ENCODE results near the gene SLC35F1.
A peak's percentile ranks its signal among the peaks of the same experiment; 100 is the strongest.

The SLC35F1 gene

DNA sequence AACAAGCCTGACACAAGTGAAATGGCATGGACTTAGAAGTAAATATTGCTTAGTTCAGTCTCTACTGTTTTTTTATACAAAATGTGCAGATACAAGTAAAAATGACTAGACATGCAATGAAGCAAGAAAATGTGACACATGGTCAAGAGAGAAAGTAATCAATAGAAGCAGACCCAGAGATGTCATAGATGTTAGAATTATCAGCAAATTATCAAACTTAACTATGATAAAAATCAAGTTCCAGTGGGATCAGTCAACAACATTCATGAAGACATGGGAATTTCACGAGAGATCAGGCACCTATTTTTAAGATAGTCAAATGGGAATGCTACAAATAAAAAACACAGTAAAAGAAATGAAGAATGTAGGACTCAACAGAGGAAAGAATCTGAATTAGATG, 267.0 kb downstream of the SLC35F1 start:
- TF ChIP-seq, protein P1, sequence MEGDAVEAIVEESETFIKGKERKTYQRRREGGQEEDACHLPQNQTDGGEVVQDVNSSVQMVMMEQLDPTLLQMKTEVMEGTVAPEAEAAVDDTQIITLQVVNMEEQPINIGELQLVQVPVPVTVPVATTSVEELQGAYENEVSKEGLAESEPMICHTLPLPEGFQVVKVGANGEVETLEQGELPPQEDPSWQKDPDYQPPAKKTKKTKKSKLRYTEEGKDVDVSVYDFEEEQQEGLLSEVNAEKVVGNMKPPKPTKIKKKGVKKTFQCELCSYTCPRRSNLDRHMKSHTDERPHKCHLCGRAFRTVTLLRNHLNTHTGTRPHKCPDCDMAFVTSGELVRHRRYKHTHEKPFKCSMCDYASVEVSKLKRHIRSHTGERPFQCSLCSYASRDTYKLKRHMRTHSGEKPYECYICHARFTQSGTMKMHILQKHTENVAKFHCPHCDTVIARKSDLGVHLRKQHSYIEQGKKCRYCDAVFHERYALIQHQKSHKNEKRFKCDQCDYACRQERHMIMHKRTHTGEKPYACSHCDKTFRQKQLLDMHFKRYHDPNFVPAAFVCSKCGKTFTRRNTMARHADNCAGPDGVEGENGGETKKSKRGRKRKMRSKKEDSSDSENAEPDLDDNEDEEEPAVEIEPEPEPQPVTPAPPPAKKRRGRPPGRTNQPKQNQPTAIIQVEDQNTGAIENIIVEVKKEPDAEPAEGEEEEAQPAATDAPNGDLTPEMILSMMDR (IDR thresholded peaks at IDR 0.05; ENCODE audit: control extremely low read depth, extremely low read depth, low read depth, missing control alignments): no peak
- CTCF ChIA-PET: no interaction called here
- POLR2A ChIA-PET: no interaction called here
- no peak for DNase-seq (ENCODE audit: extremely low spot score)

DNA sequence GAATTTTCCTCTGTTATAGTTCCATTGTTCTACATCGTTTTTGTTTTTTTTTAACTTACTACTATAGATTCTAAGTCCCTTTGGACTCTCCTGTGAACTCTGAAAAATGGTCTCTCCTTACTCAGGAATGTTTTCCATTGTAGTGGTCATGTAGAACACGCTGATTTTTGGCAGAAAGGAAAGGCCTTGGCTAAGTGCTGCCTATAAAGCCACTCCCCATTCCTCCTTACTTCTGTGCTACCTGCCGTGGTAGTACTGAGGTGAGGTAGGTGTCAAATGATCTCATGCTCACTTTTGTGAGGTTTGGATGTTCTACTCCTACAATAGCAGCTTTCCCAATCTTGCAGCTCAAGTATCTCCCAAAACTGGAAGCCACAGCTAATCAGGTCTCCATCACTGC, 270.7 kb downstream of the SLC35F1 start:
- no peak for DNase-seq (ENCODE audit: extremely low spot score)
- CTCF ChIA-PET: no interaction called here
- POLR2A ChIA-PET: no interaction called here
- TF ChIP-seq, protein P1 (IDR thresholded peaks at IDR 0.05; ENCODE audit: control extremely low read depth, extremely low read depth, low read depth, missing control alignments): no peak

DNA sequence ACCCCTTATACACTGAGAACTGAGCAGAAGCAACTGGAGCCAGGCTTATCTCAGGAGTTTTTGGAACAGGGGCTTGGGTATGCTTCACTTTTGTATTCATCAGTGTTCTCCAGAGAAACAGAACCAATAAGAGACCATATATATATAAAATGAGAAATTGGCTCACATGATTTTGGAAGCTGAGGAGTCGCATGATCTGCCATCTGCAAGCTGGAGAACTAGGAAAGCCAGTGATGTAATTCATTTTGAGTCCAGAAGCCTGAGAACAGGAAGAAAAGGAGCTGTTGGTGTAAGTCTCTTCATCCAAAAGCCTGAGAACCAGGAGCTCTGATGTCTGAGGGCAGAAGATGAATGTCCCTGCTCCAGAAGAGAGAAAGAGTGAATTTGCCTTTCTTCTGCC, 272.0 kb downstream of the SLC35F1 start:
- POLR2A ChIA-PET: no interaction called here
- DNase-seq (ENCODE audit: extremely low spot score): no peak
- CTCF ChIA-PET: interaction anchor here (1.6 kb wide), 1 partner anchor 15 kb away, joined by 5 read pairs; no protein-coding TSS in a partner anchor
- TF ChIP-seq, protein P1 (IDR thresholded peaks at IDR 0.05; ENCODE audit: control extremely low read depth, extremely low read depth, low read depth, missing control alignments): no peak

DNA sequence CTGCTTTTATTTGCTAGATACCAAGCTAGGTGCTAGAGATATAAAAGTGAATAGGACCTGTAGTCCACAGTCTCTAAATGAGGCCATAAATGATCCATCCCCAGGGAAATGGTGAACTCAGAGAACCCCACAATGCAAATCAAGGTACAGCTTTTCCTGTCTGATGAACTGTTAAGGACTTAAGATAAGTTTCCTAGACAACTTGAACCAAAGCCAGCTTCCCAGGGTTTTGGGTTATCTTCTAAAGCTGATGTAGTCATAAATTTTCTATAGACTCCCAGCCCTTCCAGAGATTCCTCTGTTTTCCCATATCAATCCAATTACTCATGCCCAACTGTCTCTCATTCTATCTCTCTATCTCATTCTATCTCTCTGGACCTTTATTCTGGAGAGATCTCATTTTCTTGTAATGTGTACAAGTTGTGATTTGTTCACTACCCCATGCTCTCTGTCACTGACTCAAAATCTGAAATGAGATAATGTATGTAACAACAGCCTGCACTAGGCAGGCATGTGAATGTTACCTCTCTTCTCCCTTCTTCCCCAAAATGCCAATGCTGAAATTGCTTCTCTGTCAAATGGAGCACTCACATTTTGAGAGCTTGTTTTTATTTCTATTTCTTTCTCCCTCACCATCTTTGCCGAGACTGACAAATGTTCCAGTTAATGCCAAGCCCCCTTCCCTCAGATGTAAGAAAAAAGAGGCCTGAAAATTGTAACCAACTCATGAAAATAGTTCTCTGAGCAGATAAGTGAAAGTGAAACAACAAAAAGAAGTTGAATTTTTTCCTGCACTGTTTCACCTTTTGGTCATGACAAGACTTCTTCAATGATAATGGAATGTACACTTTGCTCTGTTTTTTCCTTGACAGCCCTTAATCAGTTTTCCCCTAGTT, 279.9 kb downstream of the SLC35F1 start:
- DNase-seq (ENCODE audit: extremely low spot score): peak; percentile 8
- ChIA-PET CTCF (interaction anchor here (1.0 to 1.2 kb wide), 4 partner anchors 11 to 404 kb away, joined by 3 to 4 read pairs (median 4); no protein-coding TSS in a partner anchor), POLR2A (no interaction called here)
- TF ChIP-seq, protein P1 (IDR thresholded peaks at IDR 0.05; ENCODE audit: control extremely low read depth, extremely low read depth, low read depth, missing control alignments): no peak

DNA sequence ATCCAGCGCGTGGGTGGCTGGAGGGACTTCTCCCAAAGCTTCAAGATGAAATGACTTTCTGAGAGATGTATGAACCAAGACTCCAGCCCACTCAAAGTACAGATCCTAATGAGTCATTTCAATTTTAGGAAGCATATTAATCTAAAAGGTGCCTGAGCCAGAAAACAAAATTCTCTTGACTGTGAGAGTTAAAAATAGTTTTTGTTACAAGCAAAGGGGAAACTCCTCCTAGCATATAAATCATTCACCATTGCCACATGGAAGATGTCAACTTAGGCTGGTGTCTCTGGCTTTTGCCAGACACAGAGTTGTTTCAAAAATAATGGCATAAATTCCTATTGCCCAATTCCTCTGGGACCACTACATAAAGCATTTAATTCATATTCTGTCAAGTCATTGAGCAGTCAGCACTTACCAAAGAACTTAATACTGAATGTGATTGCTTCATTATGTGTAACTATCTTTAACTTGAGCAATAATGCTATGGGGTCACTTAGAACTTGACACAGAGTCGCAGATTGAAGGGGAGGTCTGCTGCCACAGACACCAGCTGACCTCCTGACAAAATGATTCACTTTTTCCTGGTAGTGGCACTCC, 280.6 kb downstream of the SLC35F1 start:
- peak; percentile 5 for DNase-seq (ENCODE audit: extremely low spot score)
- CTCF ChIA-PET: interaction anchor here (1.0 kb wide), 1 partner anchor 404 kb away, joined by 3 read pairs; no protein-coding TSS in a partner anchor

DNA sequence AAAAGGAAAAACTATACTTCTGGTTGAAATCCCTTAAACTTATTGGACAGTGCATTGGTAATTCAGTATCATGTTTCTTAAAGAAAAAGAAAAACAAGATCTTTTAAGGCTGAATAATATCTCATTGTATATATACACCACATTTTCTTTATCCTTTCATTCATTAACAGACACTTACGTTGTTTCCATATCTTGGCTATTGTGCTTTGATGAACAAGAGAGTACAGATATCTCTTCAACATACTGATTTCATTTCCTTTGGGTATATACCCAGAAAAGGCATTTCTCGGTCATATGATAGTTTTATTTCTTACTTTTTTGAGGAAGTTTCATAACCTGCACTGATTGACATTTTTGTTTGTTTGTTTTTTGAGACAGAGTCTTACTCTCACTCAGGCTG, 281.5 kb downstream of the SLC35F1 start:
- ChIA-PET CTCF (no interaction called here), POLR2A (no interaction called here)
- TF ChIP-seq, protein P1 (IDR thresholded peaks at IDR 0.05; ENCODE audit: control extremely low read depth, extremely low read depth, low read depth, missing control alignments): no peak
- DNase-seq (ENCODE audit: extremely low spot score): no peak

More for the DNA sequence above, 280.6 kb downstream of the SLC35F1 start:
- TF ChIP-seq, protein P1 (IDR thresholded peaks at IDR 0.05; ENCODE audit: control extremely low read depth, extremely low read depth, low read depth, missing control alignments): no peak
- POLR2A ChIA-PET: no interaction called here

Measured in GM10248 (cell line).